Ishikawa (cell line): ENCODE results near the gene PPP3CB.

ENCODE experiments used
- CEBPB ChIP-seq: IDR thresholded peaks from 2 replicates; pipeline ENCODE4 v1.6.1; 2012
- CREB1 ChIP-seq: IDR thresholded peaks from 2 replicates; pipeline ENCODE4 v1.6.1; 2012; ENCODE audit warnings: low read depth
- EGR1 ChIP-seq: IDR thresholded peaks from 2 replicates; pipeline ENCODE4 v1.6.1; 2012
- EP300 ChIP-seq: IDR thresholded peaks from 2 replicates; pipeline ENCODE4 v1.6.1; 2012; ENCODE audit warnings: borderline replicate concordance
- MAX ChIP-seq: IDR thresholded peaks from 2 replicates; pipeline ENCODE4 v1.6.1; 2012
- RAD21 ChIP-seq: IDR thresholded peaks from 2 replicates; pipeline ENCODE4 v1.6.1; 2012; ENCODE audit warnings: low read depth
- REST ChIP-seq: IDR thresholded peaks from 2 replicates; pipeline ENCODE4 v1.6.1; 2012; ENCODE audit warnings: low read depth, mild to moderate bottlenecking
- TAF1 ChIP-seq: IDR thresholded peaks from 2 replicates; pipeline ENCODE4 v1.6.1; 2012; ENCODE audit warnings: low read depth, mild to moderate bottlenecking
- TEAD4 ChIP-seq: IDR thresholded peaks from 2 replicates; pipeline ENCODE4 v1.6.1; 2012
- USF1 ChIP-seq: IDR thresholded peaks from 2 replicates; pipeline ENCODE4 v1.6.1; 2012
- YY1 ChIP-seq: IDR thresholded peaks from 2 replicates; pipeline ENCODE4 v1.6.1; 2012; ENCODE audit warnings: low read depth

- TF ChIP-seq USF1 = no peak
- no peak for TF ChIP-seq TEAD4
- TF ChIP-seq MAX = no peak
- no peak for TF ChIP-seq CEBPB
- no peak for TF ChIP-seq REST
- no peak for TF ChIP-seq RAD21
- TF ChIP-seq EGR1 = no peak
- no peak for TF ChIP-seq EP300
- no peak for TF ChIP-seq TAF1
- no peak for TF ChIP-seq CREB1
- no peak for TF ChIP-seq YY1
Measured at GRCh38 chr10:73423309-73423708, 72.5 kb downstream of the PPP3CB start.
